ENCODE data around the gene KIRREL3.

- TF ChIP-seq, protein P1, sequence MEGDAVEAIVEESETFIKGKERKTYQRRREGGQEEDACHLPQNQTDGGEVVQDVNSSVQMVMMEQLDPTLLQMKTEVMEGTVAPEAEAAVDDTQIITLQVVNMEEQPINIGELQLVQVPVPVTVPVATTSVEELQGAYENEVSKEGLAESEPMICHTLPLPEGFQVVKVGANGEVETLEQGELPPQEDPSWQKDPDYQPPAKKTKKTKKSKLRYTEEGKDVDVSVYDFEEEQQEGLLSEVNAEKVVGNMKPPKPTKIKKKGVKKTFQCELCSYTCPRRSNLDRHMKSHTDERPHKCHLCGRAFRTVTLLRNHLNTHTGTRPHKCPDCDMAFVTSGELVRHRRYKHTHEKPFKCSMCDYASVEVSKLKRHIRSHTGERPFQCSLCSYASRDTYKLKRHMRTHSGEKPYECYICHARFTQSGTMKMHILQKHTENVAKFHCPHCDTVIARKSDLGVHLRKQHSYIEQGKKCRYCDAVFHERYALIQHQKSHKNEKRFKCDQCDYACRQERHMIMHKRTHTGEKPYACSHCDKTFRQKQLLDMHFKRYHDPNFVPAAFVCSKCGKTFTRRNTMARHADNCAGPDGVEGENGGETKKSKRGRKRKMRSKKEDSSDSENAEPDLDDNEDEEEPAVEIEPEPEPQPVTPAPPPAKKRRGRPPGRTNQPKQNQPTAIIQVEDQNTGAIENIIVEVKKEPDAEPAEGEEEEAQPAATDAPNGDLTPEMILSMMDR (conservative IDR thresholded peaks at IDR 0.05): no peak
- TF ChIP-seq EZH2 (IDR thresholded peaks at IDR 0.05; ENCODE audit: low read depth): no peak
Observed at GRCh38 chr11:126698576-126698975, 302.0 kb downstream of the KIRREL3 start.
